GM18505 (cell line): Measurements from ENCODE around the gene CD300E.

Experiments used
- ATAC-seq: cut with Tn5 transposase; IDR thresholded peaks from one replicate; pipeline ENCODE4 v1.9.1; 2021; ENCODE audit not compliant: unreplicated experiment
- POLR2A ChIP-seq: IDR thresholded peaks from 4 replicates; pipeline ENCODE4 v1.6.1; 2011; ENCODE audit warnings: borderline replicate concordance; ENCODE audit not compliant: insufficient read depth, insufficient read length; ENCODE audit errors: extremely low read depth

CD300E gene, protein sequence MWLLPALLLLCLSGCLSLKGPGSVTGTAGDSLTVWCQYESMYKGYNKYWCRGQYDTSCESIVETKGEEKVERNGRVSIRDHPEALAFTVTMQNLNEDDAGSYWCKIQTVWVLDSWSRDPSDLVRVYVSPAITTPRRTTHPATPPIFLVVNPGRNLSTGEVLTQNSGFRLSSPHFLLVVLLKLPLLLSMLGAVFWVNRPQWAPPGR

DNA sequence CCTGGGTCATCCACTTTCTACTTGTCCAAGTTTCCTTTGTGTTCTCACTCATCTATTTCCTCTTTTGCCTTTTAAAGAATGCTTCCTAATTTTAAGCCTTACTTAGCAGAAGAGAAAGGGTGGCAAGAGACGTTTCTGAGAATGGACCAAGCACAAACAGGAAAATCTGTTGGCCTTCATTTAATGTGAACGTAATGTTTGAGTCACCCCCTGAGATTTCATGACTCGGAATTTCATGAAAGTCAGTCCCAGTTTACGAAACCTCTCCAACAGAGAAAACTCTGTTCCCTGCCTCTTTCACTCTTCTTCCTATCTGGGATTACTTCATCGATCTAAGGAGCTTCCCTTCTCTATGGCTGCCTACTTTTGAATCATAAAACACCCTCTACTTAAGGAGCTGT, at the start of gene CD300E:
Gene CD300E (minus strand): TSS at position 46 of the 401 bp plus-strand sequence. CDS start 117 bp downstream, outside the sequence.
- no peak for ATAC-seq
- TF ChIP-seq POLR2A, result no peak

DNA sequence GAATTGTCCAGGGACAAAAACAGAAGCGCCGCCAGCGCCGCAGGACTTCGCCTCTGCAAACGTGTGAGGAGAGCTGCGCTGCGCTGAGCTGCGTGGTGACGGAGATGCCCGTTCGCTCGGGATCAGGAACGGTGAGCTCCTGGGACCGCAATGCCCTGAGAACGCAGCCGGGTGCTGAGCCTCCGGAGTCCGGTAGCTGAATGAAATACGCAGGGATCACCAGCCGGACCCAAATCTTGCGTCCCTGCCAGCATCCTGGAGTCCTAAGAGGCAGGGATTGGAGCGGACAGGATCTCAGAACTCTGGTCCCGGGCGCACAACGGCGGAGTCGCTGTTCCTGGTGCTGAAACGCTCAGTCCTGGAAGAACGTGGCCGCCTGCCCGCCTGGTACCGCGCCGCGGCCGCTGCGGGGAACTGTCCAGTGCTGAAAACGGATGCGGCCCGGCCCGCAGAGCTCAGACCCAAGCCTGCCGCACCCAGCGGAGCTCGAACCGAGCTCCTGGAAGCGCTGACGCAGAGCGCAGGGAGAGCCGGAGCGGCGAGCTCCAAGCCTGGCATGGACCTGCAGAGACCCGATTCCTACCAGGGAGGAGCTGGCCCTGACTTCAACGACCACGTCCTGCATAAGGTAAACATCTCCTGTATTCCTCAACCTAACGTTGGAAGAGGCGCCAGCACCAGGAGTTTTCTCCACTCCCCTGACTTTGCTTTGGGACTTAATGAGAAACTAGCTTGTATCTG, 47.7 kb upstream of the CD300E start:
- TF ChIP-seq POLR2A, result no peak
- no peak for ATAC-seq

DNA sequence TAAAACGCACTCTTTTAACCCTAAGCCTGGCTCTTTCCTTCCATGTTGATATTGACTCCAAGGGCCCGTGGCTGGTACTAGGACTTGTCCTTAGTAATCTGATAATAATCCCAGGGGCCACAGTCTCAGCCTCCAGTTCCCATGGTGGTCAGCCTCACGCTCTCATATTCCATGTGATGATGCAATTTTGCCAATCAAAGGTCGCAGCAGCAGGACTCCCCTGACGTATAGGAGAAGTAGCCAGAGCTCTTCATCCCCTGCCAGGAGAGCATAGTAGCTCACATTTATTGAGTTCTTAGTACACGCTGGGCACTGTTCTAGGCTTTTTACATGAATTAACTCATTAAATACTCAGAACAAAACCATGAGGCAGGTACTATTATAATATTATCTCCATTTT, 46.8 kb upstream of the CD300E start:
- no peak for TF ChIP-seq POLR2A
- ATAC-seq, result no peak

DNA sequence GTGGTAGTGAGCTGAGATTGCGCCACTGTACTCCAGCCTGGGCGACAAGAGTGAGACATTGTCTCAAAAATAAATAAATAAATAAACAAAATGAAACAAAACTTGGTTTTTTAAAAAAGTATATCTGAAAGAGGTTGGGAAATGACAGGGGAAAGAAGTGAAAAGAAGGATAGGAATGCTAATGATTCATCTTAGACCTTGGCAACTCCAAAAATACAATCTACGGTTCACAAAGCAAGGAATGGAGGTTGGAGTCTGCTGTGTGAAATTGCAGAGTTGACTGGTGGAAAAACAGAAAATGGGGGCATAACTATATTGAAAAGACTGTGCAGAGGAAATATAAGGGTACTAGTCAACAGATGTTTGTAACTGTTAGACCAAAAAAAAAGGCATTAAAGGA, 40.0 kb upstream of the CD300E start:
- no peak for ATAC-seq
- TF ChIP-seq POLR2A, result no peak

DNA sequence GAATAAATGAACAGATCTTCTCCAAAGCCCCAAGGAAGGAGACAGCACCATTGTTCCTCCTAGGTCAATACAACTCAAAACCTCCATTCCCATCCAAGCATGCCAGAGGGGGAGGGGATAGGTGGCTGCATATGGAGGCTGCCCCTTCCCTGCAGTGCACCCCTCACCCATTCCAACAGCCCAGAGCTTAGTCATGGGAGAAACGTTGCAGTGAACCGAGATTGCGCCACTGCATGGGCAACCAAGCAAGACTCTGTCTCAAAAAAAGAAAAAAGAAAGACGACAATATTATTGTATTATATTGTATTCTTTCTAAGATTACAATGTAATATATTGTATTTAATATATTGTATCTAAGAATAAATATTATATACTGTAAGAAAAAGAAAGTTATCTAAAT, 36.4 kb upstream of the CD300E start:
- ATAC-seq, result no peak
- TF ChIP-seq POLR2A, result no peak

DNA sequence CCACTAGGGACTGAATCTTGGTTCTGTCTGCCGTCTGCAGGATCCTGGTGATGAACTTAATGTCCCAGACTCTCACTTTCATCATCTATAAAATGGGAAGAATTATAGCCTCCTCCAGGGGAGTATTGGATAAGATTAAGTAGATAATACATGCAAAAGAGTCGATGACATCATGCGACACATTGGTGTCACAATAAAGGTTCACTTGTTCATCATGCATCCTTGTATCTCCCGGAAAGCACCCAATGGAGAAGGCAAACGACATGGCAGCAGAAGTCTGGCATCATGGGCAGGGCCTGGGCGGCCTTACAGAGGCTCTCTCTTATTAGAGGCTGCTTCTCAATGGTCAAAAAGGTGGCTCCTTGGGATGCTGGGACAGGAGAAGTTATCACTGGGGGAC, 35.1 kb upstream of the CD300E start:
- no peak for TF ChIP-seq POLR2A
- ATAC-seq, result no peak

DNA sequence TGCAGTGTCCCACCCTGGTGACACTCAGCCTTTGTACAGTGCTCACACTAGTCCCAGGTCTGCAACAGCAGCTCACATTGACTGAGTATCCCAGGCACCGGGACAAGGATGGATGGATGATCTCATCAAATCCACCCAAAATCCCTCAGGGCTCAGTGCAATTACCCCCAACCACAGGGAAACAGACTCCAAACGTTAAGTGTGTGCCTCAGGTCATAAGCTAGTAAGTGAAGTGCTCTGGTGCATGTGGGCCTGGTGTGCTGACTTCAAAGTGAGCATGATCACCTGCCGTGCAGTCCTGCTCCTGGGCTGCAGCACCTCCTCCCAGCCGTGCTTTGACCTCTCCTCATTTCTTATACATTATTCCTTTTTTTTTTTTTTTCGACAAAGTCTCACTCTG, 31.2 kb upstream of the CD300E start:
- no peak for ATAC-seq

DNA sequence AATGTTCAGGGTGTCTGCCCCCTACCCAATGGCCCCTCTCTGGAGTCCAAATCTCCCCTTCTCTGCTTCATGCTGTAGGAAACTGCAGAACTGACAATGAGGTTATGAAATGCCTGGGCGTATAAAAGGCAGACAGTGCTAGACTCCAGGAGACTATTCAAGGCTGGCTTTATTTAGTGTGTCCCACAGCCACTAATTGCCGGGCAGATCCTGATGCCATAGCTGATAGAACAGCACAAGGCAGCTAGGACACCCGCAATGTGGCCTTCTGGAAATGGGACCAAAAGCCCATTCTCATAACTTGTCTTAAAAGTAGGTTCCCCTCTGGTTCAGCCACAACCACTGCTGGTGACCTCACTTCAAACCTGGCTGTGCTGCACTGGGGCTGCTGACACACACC, 28.5 kb upstream of the CD300E start:
- no peak for ATAC-seq

More for the DNA sequence above, 31.2 kb upstream of the CD300E start:
- no peak for TF ChIP-seq POLR2A

DNA sequence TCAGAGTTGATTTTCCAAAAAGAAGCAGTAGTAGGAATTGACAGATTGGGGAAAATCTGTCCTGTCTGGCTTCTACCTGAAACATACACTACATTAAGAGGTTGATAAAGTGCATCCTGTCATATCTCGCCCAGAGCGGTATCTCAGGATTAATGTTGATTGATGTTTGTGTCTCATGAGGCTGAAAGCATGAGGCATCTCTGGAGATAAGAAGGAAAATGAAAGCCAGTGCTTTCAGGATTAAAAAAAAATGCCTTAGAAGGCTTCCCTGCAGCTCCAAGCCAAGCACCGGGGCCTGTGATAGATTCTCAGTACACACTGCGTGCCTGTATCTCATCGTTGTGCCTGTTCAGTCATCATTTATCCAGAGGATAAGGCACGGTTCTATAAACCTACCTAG, 26.4 kb upstream of the CD300E start:
- no peak for TF ChIP-seq POLR2A
- no peak for ATAC-seq

More for the DNA sequence above, 28.5 kb upstream of the CD300E start:
- no peak for TF ChIP-seq POLR2A

DNA sequence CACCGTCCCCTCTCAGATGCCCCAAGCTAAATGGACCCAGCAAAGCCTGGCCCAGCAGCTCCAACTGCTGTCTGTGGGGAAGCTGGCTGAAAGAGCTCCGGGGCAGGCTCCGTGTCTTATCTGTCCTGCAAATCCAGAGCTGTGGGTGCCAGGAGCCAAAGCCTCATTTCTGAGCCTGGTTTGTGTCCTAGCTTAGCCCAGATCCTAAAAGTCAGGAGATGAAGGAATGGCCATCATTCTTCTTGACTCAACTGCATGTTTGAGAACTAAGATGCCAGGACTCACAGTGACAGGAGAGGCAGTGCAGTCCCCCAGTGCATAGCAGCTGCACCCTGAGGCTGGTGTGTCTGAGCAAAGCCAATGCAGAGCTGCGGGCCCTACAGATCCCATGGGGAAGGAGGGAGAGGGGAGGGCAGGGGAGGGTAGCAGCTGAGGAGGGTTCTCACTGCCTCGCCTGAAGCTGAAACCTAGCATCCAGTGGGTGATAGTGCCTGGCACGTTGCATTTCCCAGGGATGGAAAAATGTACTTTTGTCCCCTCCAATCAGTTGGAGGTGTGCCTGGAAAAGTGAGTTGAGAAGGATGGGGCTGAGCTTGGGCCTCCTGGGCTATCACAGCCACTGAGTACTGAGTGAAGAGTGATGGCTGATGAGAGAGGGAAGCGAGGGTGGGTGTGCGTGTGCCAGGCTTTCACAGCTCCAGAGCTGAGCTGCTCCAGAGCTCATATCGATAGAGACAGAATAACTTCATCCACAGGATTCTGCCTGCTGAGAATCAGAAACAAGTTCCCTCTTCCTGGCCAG, 24.5 kb upstream of the CD300E start:
- ATAC-seq, result no peak
- TF ChIP-seq POLR2A, result no peak

DNA sequence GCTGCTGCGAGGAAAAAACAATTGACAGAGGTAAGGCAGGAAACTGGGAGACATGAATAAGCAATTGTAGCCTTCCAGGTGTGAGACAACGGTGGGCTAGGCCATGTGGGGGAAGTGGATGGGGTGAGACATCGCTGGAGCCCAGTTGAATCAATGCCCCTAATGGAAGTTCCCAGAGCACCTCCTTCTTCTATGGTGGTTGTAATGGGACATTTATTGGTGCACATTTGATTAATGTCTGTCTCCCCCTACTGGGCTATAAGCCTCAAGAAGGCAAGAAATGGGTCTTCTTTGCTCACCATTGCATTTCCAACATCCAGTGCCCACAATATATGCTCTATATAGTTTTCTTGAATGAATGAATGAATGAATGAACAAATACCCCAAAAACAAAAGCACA, 22.7 kb upstream of the CD300E start:
- ATAC-seq, result no peak
- no peak for TF ChIP-seq POLR2A

DNA sequence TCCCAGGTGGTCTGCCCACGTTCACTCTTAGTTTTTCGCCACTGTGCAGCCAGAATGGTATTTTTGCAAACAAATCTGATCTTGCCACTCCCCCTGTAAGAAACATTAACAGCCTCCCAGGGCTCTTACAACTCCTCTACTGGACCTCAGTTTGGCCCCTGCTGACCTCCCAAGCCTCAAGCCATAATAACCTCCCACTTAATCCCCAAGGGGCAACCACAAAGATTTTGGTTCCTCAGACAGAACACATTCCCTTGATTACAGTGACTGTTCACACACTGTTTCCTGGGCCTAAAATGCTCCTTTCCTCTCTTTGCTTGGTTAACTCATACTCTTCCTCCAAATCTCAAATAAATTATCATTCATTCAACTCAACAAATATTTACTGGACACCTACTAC, 21.5 kb upstream of the CD300E start:
- no peak for ATAC-seq
- TF ChIP-seq POLR2A, result no peak

DNA sequence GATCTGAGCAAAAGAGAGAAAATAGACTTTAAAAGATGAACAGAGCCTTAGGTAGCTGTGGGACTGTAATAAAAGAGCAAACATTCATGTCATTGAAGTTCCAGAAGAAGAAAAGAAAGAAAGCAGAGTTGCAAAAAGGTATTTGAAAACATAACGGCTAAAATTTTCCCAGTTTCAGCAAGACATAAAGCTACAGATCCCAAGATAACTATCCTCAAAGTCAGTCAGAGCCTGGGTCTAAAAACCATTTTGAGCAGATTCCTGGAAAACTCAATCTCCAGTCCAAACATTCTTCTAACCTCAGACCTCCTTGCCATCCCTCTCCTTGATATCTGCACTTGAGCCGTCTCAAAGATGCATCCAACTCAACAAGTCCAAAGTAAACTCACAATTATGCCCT, 20.9 kb upstream of the CD300E start:
- ATAC-seq, result no peak
- no peak for TF ChIP-seq POLR2A
